GM23248 (cell line): ENCODE results near the gene TWIST1. TPM values are rescaled to one million over a fixed set of nuclear protein-coding genes. Genes with fewer than 3 reads are reported as not detected.

Experiments
- DNase-seq: peaks from one replicate; pipeline ENCODE4 v3.0.0-alpha.2; 2015
- H2AFZ ChIP-seq: fragments of 200-600 bp; sonication (generic); 2 replicates; pipeline ENCODE4 v1.6.1; 2016; ENCODE audit warnings: antibody characterized with exemption
- H3F3A ChIP-seq: fragments of 200-600 bp; sonication (generic); 2 replicates; pipeline ENCODE4 v1.6.1; 2016; ENCODE audit warnings: mild to moderate bottlenecking, antibody characterized with exemption, mixed run types; ENCODE audit not compliant: insufficient read depth
- H3K27ac ChIP-seq: fragments of 200-600 bp; sonication (generic); 2 replicates; pipeline ENCODE4 v1.5.1; 2016; ENCODE audit warnings: mild to moderate bottlenecking
- H3K27me3 ChIP-seq: fragments of 200-600 bp; sonication (generic); replicated peaks from 2 replicates; pipeline ENCODE4 v1.6.1; 2016; ENCODE audit warnings: mild to moderate bottlenecking; ENCODE audit not compliant: insufficient read depth
- H3K36me3 ChIP-seq: fragments of 200-600 bp; sonication (generic); 2 replicates; pipeline ENCODE4 v1.6.1; 2016; ENCODE audit warnings: low read depth, mild to moderate bottlenecking
- H3K4me1 ChIP-seq: fragments of 200-600 bp; sonication (generic); 2 replicates; pipeline ENCODE4 v1.6.1; 2016; ENCODE audit warnings: mild to moderate bottlenecking; ENCODE audit not compliant: insufficient read depth
- H3K4me2 ChIP-seq: fragments of 200-600 bp; sonication (generic); one replicate; pipeline ENCODE4 v1.6.1; 2016; ENCODE audit warnings: mild to moderate bottlenecking; ENCODE audit not compliant: unreplicated experiment
- H3K4me3 ChIP-seq: fragments of 200-600 bp; sonication (generic); 2 replicates; pipeline ENCODE4 v1.5.1; 2016; ENCODE audit warnings: mild to moderate bottlenecking
- H3K79me2 ChIP-seq: fragments of 200-600 bp; sonication (generic); 2 replicates; pipeline ENCODE4 v1.6.1; 2016; ENCODE audit warnings: mild to moderate bottlenecking; ENCODE audit not compliant: insufficient read depth
- H3K9ac ChIP-seq: fragments of 200-600 bp; sonication (generic); 2 replicates; pipeline ENCODE4 v1.6.1; 2016; ENCODE audit warnings: mild to moderate bottlenecking
- H3K9me2 ChIP-seq: fragments of 200-600 bp; sonication (generic); 2 replicates; pipeline ENCODE4 v1.6.1; 2016; ENCODE audit warnings: mixed run types, mild to moderate bottlenecking, moderate library complexity; ENCODE audit not compliant: insufficient read depth
- H3K9me3 ChIP-seq: fragments of 200-600 bp; sonication (generic); one replicate; pipeline ENCODE4 v1.6.1; 2017; ENCODE audit warnings: low read depth
- H4K20me1 ChIP-seq: fragments of 200-600 bp; sonication (generic); 2 replicates; pipeline ENCODE4 v1.6.0; 2016; ENCODE audit not compliant: insufficient read depth
- EZH2 ChIP-seq: fragments of 200-600 bp; sonication (generic); IDR thresholded peaks from 2 replicates; pipeline ENCODE4 v1.6.1; 2018; ENCODE audit warnings: antibody characterized with exemption, mild to moderate bottlenecking; ENCODE audit not compliant: insufficient read depth, poor library complexity, severe bottlenecking
- EZH2phosphoT487 ChIP-seq: fragments of 200-600 bp; sonication (generic); IDR thresholded peaks from 2 replicates; pipeline ENCODE4 v1.6.1; 2018; ENCODE audit warnings: antibody characterized with exemption, moderate library complexity, mild to moderate bottlenecking, low read depth; ENCODE audit not compliant: insufficient read depth
- WGBS, 2 experiments: methylation state at CpG; one replicate each; pipeline ENCODE4 v1.1.6; 2015 to 2017; ENCODE audit warnings: low lambda C conversion rate in 2 of 2, low coverage in 1 of 2; ENCODE audit errors: missing lambda C conversion rate in 2 of 2; 5-methylcytosine and 5-hydroxymethylcytosine counted together
- in situ Hi-C: fragments of 300-500 bp; cut with MboI; formaldehyde crosslinking; loops from 2 replicates; pipeline ENCODE4 v1.15.0; 2020
- polyA plus RNA-seq: library from polyadenylated mRNA; unstranded; fragments of >200 nt; fragmentation: Nextera tagmentation; extraction: Ambion mirVana; gene quantifications from 2 replicates; pipeline ENCODE4 v1.2.1, GENCODE V29; 2016
- total RNA-seq: library from RNA; depleted of rRNA; stranded (reverse); fragments of >200 nt; shearing (Covaris generic); gene quantifications from 2 replicates; pipeline ENCODE4 v1.2.3, GENCODE V29; 2014

TWIST1 gene
- total and polyA plus RNA-seq, 2 experiments from 2014 or later: 17.2 to 47.8 TPM

DNA sequence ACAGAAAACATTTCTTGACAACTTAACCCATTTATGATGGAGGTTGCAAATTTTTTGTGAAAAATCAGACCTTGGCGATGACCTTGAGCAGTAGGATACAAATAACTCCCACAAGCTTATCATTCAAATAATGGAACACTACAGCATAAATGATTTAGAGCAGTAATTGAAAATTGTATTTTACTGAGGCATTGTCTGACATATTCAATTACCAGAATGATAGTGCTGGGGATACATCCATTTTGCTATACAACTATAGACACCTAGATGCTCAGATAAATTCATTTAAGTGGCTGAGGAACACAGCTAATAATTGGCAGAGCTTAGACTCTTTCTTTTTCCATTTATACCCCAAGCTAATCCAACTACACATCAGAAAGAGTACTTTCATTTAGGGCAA, 18.9 kb downstream of the TWIST1 start:
- no peaks in the 10 kb centered on the region for H3K9me3 ChIP-seq
- DNase-seq: no peak
- H3K36me3 ChIP-seq: no peaks in the 10 kb centered on the region
- H3K9me2 ChIP-seq: no peaks in the 10 kb centered on the region
- no peaks in the 10 kb centered on the region for H3K27me3 ChIP-seq
- H3K4me1 ChIP-seq: peaks cover 84% of the 10 kb centered on the region
- H2AFZ ChIP-seq: peak overlapping the region; percentile 75
- peak overlapping the region; percentile 95 for H3K9ac ChIP-seq
- TF ChIP-seq EZH2 (no peak), EZH2phosphoT487 (no peak)
- WGBS, 2 experiments: 49 to 63% methylated on average over 1 of the region's 1 CpG
- H3K79me2 ChIP-seq: peaks cover 87% of the 10 kb centered on the region
- in situ Hi-C loops: no loop called here
- peak overlapping the region; percentile 97 for H3K27ac ChIP-seq
- H3K4me2 ChIP-seq: peak overlapping the region; percentile 99
- no peaks in the 10 kb centered on the region for H4K20me1 ChIP-seq
- peak overlapping the region; percentile 88 for H3K4me3 ChIP-seq
- H3F3A ChIP-seq: peaks cover 19% of the 10 kb centered on the region; the same call in 1 of the 2 replicates

DNA sequence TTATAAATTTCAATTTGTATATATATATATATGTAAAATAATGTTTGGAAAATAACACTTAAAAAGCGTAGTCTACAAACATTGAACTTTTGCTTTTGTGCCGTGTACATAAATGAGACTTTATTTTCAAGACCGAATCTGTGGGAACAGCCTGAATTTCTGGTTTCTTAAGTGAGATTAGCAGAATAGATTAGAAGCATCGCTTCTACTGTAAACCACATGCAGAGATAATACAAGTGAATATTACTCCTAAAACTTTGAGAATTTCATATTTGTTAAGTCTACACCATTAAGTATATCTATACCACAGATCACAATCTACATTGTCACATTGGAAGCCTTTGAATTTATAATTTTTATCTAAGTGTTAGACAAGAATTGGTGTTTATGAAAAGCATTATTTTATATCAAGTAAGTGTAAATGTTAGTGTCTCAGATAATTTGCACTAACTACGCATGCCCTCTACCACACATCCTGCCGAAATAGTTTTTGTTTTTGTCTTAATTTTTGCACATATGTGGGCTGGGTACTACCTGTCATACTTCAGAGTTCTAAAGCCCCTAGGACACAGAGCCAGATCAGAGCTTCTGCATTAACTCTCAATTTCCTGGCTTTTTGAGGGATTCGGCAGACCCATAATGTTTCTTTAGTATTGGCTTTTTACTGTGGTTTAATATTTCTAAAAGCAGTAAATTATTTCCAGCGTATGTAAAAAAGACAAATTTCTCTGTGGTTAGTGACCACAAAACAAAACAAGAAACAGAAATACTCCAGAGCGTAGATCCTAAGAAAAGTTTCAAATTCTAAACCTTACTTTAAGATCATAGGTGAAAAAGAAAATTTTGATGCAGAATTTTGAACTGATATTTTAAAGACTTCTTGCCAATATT, 20.0 kb downstream of the TWIST1 start:
- Histone ChIP-seq H3K9me2 (no peaks in the 10 kb centered on the region), H3K4me2 (peak overlapping the region; percentile 99), H3F3A (peaks cover 19% of the 10 kb centered on the region; the same call in 1 of the 2 replicates), H3K79me2 (peaks cover 82% of the 10 kb centered on the region), H3K27ac (peak overlapping the region; percentile 18), H3K36me3 (no peaks in the 10 kb centered on the region), H3K9ac (peak overlapping the region; percentile 95), H3K4me3 (peak overlapping the region; percentile 88), H3K4me1 (peaks cover 74% of the 10 kb centered on the region), H4K20me1 (no peaks in the 10 kb centered on the region), H2AFZ (peak overlapping the region; percentile 56), H3K27me3 (no peaks in the 10 kb centered on the region), H3K9me3 (no peaks in the 10 kb centered on the region)
- DNase-seq: peak; percentile 39
- WGBS, 2 experiments: 11 to 14% methylated on average over 9 of the region's 9 CpGs
- in situ Hi-C loops: no loop called here
- TF ChIP-seq EZH2phosphoT487 (no peak), EZH2 (no peak)

DNA sequence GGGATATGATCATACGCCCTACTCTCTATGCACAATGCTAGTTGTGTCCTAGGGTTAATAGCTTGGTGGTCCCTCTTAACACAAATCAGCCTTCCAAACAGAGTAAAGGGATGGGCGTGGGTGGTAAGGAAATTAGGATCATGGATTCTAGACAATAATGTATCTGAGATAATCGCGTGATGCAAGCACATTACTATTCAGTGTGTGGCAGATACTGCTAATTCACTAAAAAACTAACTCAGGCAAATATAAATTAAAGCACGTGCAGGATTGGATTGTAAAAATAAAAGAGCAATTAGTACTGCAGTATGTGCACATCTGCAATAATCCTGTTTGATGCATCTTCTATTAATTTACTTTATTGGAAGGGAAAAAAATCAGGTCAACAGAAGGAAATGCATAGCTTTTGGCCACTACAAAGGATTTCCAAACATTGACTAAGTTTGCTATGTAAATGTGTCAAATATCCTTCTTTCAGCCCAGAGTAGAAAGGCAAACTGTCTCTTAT, 22.0 kb downstream of the TWIST1 start:
- no peaks in the 10 kb centered on the region for H3K36me3 ChIP-seq
- H3K4me1 ChIP-seq: peaks cover 59% of the 10 kb centered on the region
- H3K27me3 ChIP-seq: no peaks in the 10 kb centered on the region
- DNase-seq: peak; percentile 54
- 0 out of 2 replicates have a peak overlapping the region, but pooled peaks have one; percentile 88 for H3K4me3 ChIP-seq
- WGBS, 2 experiments: 35 to 46% methylated on average over 5 of the region's 5 CpGs
- H4K20me1 ChIP-seq: no peaks in the 10 kb centered on the region
- H3K9me2 ChIP-seq: no peaks in the 10 kb centered on the region
- in situ Hi-C loops: no loop called here
- TF ChIP-seq EZH2: no peak
- TF ChIP-seq EZH2phosphoT487: no peak
- H3K79me2 ChIP-seq: peaks cover 64% of the 10 kb centered on the region
- H2AFZ ChIP-seq: no peak overlapping the region
- H3K9ac ChIP-seq: peak overlapping the region; percentile 95
- no peaks in the 10 kb centered on the region for H3K9me3 ChIP-seq
- H3F3A ChIP-seq: 0 out of 2 replicates have a peak, but pooled peaks cover 7% of the 10 kb centered on the region
- peak overlapping the region; percentile 10; the same call in 1 of the 2 replicates for H3K27ac ChIP-seq
- H3K4me2 ChIP-seq: peak overlapping the region; percentile 99

DNA sequence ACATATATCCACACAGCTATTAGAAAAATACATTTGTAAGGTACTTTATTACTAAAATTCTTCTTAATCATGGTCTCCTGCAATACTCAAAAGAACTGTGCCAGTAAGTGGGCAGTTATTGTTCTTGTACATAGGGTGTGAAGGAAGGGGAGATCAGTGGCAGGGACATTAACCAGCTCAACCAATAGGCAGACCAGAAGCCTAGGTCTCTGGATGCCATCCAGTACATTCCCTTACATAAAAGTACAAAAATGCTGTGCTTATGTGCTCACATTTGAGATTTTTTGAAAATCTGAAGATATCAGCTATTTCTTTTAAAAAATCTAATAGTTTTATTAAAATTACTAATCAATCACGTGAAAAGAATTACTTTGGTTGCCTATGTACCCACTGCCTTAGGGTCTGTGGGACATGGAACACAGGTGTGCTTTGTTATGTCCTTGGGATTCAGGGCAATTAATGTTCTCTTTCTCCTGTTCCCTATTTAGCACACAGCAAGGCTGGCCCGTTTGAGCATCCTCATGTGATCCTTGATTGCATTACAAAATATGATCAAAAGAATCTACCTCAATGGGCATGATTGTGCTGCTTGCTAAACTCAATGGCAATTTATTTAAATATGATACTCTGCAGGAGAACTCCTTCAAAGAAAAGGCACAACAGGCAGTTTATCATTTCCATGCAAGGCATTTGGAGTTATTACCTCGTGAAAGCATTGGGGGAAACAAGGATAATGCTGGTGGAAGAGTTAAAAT, 22.7 kb downstream of the TWIST1 start:
- 51 to 63% methylated on average over 3 of the region's 3 CpGs for WGBS, 2 experiments
- Histone ChIP-seq H2AFZ (no peak overlapping the region), H4K20me1 (no peaks in the 10 kb centered on the region), H3K27ac (no peak overlapping the region), H3K36me3 (no peaks in the 10 kb centered on the region), H3K4me3 (no peak overlapping the region), H3K9ac (no peak overlapping the region), H3K9me2 (no peaks in the 10 kb centered on the region), H3K9me3 (no peaks in the 10 kb centered on the region), H3K4me2 (peak overlapping the region; percentile 99), H3K4me1 (peaks cover 53% of the 10 kb centered on the region), H3K79me2 (peaks cover 58% of the 10 kb centered on the region), H3K27me3 (no peaks in the 10 kb centered on the region), H3F3A (0 out of 2 replicates have a peak, but pooled peaks cover under 1% of the 10 kb centered on the region)
- peak; percentile 29 for DNase-seq
- TF ChIP-seq EZH2 (no peak), EZH2phosphoT487 (no peak)
- in situ Hi-C loops: no loop called here
